Endothelial cell of umbilical vein (primary cell): ENCODE measurements around the gene ATXN7L1. TPM values are rescaled to one million over a fixed set of nuclear protein-coding genes. Genes with fewer than 3 reads are reported as not detected.

ENCODE experiments used
- BruUV-seq: library from RNA; stranded (reverse); fragments of 400-500 nt; replicated peaks from 2 replicates; lab custom pipeline; 2021; lab: Mats Ljungman, UMichigan
- CTCF ChIA-PET: fragments of 300-600, 350-600 bp; sonication (Branson Sonifier 250); formaldehyde crosslinking; loops from one replicate; lab custom pipeline; 2021; ENCODE audit warnings: antibody characterized with exemption, inconsistent platforms; lab: Charles Lee
- POLR2A ChIA-PET: fragments of 300-600, 350-600 bp; sonication (Branson Sonifier 250); formaldehyde crosslinking; loops from one replicate; lab custom pipeline; 2021; ENCODE audit warnings: antibody characterized with exemption, inconsistent platforms; lab: Charles Lee
- DNase-seq: peaks from one replicate; pipeline ENCODE4 v3.0.0-alpha.2; 2011; ENCODE audit warnings: low read depth, low spot score
- FAIRE-seq: peaks from 2 replicates; lab custom pipeline; 2011; peaks lifted over from hg19 to GRCh38; lab: Jason Lieb, UNC
- H2AFZ ChIP-seq: 2 replicates; pipeline ENCODE4 v1.6.0; 2012; ENCODE audit warnings: low read depth, low read length, control low read depth, inconsistent platforms
- H3K27ac ChIP-seq: 2 replicates; pipeline ENCODE4 v1.5.1; 2011; ENCODE audit warnings: low read depth, mild to moderate bottlenecking, control low read depth, low read length, moderate library complexity; ENCODE audit not compliant: insufficient read depth
- H3K27me3 ChIP-seq, 2 experiments: 2 replicates each; pipeline versions ENCODE4 v1.6.0 to v1.6.1; 2011; ENCODE audit warnings: low read length in 2 of 2, mixed read lengths in 1 of 2; ENCODE audit not compliant: control insufficient read depth in 2 of 2, insufficient read depth in 2 of 2
- H3K36me3 ChIP-seq, 2 experiments: 2 replicates in 1 of 2; 3 replicates in 1 of 2; pipeline ENCODE4 v1.5.1; 2011; ENCODE audit warnings: low read length in 2 of 2, mild to moderate bottlenecking in 1 of 2, moderate library complexity in 1 of 2; ENCODE audit not compliant: control insufficient read depth in 2 of 2, insufficient read depth in 2 of 2; ENCODE audit errors: extremely low read depth in 1 of 2
- H3K4me1 ChIP-seq: 3 replicates; pipeline ENCODE4 v1.5.1; 2011; ENCODE audit warnings: mild to moderate bottlenecking, low read length; ENCODE audit not compliant: control insufficient read depth, insufficient read depth; ENCODE audit errors: extremely low read depth
- H3K4me2 ChIP-seq: 2 replicates; pipeline ENCODE4 v1.6.1; 2011; ENCODE audit warnings: low read length, control low read depth, mixed read lengths; ENCODE audit not compliant: insufficient read depth
- H3K4me3 ChIP-seq, 3 experiments: fragments of 200-600 bp in 1 of 3; sonication (generic), shearing (Covaris generic) in 1 of 3; replicated peaks in 1 of 3; 2 replicates each; pipeline ENCODE4 v1.5.1; 2011 to 2016; ENCODE audit warnings: control low read depth in 3 of 3, low read length in 3 of 3, mild to moderate bottlenecking in 2 of 3, inconsistent platforms in 1 of 3, low read depth in 1 of 3, moderate library complexity in 1 of 3; ENCODE audit not compliant: insufficient read depth in 1 of 3
- H3K79me2 ChIP-seq: 2 replicates; pipeline ENCODE4 v1.6.0; 2012; ENCODE audit warnings: low read length, inconsistent platforms; ENCODE audit not compliant: control insufficient read depth, insufficient read depth
- H3K9ac ChIP-seq: replicated peaks from 2 replicates; pipeline ENCODE3; 2011; ENCODE audit warnings: low read length, control low read depth; ENCODE audit not compliant: insufficient read depth; ENCODE audit errors: extremely low read depth
- H3K9me1 ChIP-seq: replicated peaks from 3 replicates; pipeline ENCODE4 v1.6.0; 2011; ENCODE audit warnings: mild to moderate bottlenecking, low read length; ENCODE audit not compliant: control insufficient read depth, insufficient read depth; ENCODE audit errors: extremely low read depth
- H3K9me3 ChIP-seq: replicated peaks from 2 replicates; pipeline ENCODE4 v1.5.1; 2012; ENCODE audit warnings: low read length, inconsistent platforms; ENCODE audit not compliant: control insufficient read depth, insufficient read depth
- H4K20me1 ChIP-seq: replicated peaks from 2 replicates; pipeline ENCODE3; 2011; ENCODE audit warnings: mild to moderate bottlenecking, low read length; ENCODE audit not compliant: control insufficient read depth, insufficient read depth; ENCODE audit errors: extremely low read depth
- CTCF ChIP-seq, 2 donors: IDR thresholded peaks; 1 replicate in 1 of 2; 2 replicates in 1 of 2; pipeline ENCODE4 v1.5.1; 2011; ENCODE audit warnings: low read length in 2 of 2, mild to moderate bottlenecking in 2 of 2, moderate library complexity in 2 of 2, control low read depth in 1 of 2, inconsistent platforms in 1 of 2, low read depth in 1 of 2; ENCODE audit not compliant: insufficient read depth in 1 of 2; ENCODE audit errors: extremely low read depth in 1 of 2
- EZH2 ChIP-seq: IDR thresholded peaks from 2 replicates; pipeline ENCODE4 v1.6.1; 2012; ENCODE audit warnings: borderline replicate concordance, low read depth, mild to moderate bottlenecking, moderate library complexity, low read length, inconsistent platforms; ENCODE audit not compliant: severe bottlenecking
- FOS ChIP-seq: IDR thresholded peaks from 2 replicates; pipeline ENCODE4 v1.6.1; 2011; ENCODE audit warnings: mild to moderate bottlenecking, low read length, moderate library complexity, borderline replicate concordance; ENCODE audit not compliant: insufficient read depth
- GATA2 ChIP-seq: IDR thresholded peaks from 2 replicates; pipeline ENCODE4 v1.7.0; 2011; ENCODE audit warnings: low read depth, mild to moderate bottlenecking, moderate library complexity, mixed read lengths, low read length; ENCODE audit not compliant: insufficient read length, insufficient read depth
- JUN ChIP-seq: IDR thresholded peaks from 2 replicates; pipeline ENCODE4 v1.6.1; 2011; ENCODE audit warnings: borderline replicate concordance, low read depth; ENCODE audit not compliant: insufficient read length, insufficient read depth
- MAX ChIP-seq: IDR thresholded peaks from 2 replicates; pipeline ENCODE4 v1.6.1; 2011; ENCODE audit not compliant: insufficient read depth, insufficient read length
- MYC ChIP-seq: IDR thresholded peaks from one replicate; pipeline ENCODE4 v1.6.1; 2011; ENCODE audit warnings: mild to moderate bottlenecking, low read depth, low read length
- POLR2A ChIP-seq: IDR thresholded peaks from 2 replicates; pipeline ENCODE4 v1.6.1; 2012; ENCODE audit warnings: low read depth, mild to moderate bottlenecking, control low read depth, low read length
- POLR2AphosphoS5 ChIP-seq: IDR thresholded peaks from 2 replicates; pipeline ENCODE4 v1.6.1; 2012; ENCODE audit warnings: low read depth, mild to moderate bottlenecking, control low read depth, low read length, moderate library complexity; ENCODE audit not compliant: insufficient read depth
- dilution Hi-C: fragments of 300-500 bp; cut with MboI; formaldehyde crosslinking; loops from one replicate; pipeline ENCODE4 v1.15.0; 2019; ENCODE audit warnings: low sequenced_read_pairs; ENCODE audit not compliant: extremely low pct_ligation_motif_present
- intact Hi-C: fragments of 100-400 bp; cut with micrococcal nuclease; formaldehyde crosslinking; loops from one replicate; pipeline ENCODE4 v1.10.0; 2022
- polyA plus RNA-seq, 4 experiments: library from polyadenylated mRNA; depleted of rRNA in 3 of 4; stranded (reverse) in 3 of 4; unstranded in 1 of 4; fragments of >200 nt; gene quantifications; 2 replicates each; pipeline versions ENCODE4 v1.2.1 to v1.2.3, GENCODE V29; 2011 to 2012; ENCODE audit warnings: missing spikeins in 1 of 4
- total RNA-seq: library from RNA; stranded (reverse); gene quantifications from 2 replicates; pipeline ENCODE4 v1.2.3, GENCODE V29; 2021

The ATXN7L1 gene
- total and polyA plus RNA-seq, 2 donors (not counting 3 experiments of a cell fraction or from before 2014, with no cell fraction given) = 4.6 to 15.6 TPM

GRCh38 chr7:105567821-105568220, 308.6 kb downstream of the ATXN7L1 start:
- Histone ChIP-seq H3K9me1 (no peaks in the 10 kb centered on the region), H3K79me2 (no peaks in the 10 kb centered on the region), H4K20me1 (no peaks in the 10 kb centered on the region), H2AFZ (no peak overlapping the region), H3K36me3 (peaks cover 3 to 17% of the 10 kb centered on the region in 2 experiments), H3K4me3 (no peak overlapping the region), H3K9ac (no peak overlapping the region), H3K27ac (no peak overlapping the region), H3K9me3 (no peaks in the 10 kb centered on the region), H3K4me1 (no peaks in the 10 kb centered on the region), H3K27me3 (no peaks in the 10 kb centered on the region), H3K4me2 (no peak overlapping the region)
- BruUV-seq = no TSS peak
- ChIA-PET POLR2A (no interaction called here), CTCF (interaction anchor here (1.4 to 1.6 kb wide), 2 partner anchors 10 to 22 kb away, joined by 3 to 4 read pairs; no protein-coding TSS in a partner anchor)
- intact Hi-C loops = no loop called here
- TF ChIP-seq EZH2 (no peak), MAX (no peak), CTCF (IDR thresholded peaks at IDR 0.05; ENCODE audit: extremely low read depth in 1 of 2, insufficient read depth in 1 of 2, low read depth in 1 of 2, low read length in 2 of 2) (no peak), FOS (no peak), GATA2 (no peak), POLR2AphosphoS5 (no peak), MYC (no peak), POLR2A (no peak), JUN (no peak)
- DNase-seq = no peak
- dilution Hi-C loops = no loop called here
- FAIRE-seq = no peak
